Measurements from ENCODE around the gene CHRNA3.

DNA sequence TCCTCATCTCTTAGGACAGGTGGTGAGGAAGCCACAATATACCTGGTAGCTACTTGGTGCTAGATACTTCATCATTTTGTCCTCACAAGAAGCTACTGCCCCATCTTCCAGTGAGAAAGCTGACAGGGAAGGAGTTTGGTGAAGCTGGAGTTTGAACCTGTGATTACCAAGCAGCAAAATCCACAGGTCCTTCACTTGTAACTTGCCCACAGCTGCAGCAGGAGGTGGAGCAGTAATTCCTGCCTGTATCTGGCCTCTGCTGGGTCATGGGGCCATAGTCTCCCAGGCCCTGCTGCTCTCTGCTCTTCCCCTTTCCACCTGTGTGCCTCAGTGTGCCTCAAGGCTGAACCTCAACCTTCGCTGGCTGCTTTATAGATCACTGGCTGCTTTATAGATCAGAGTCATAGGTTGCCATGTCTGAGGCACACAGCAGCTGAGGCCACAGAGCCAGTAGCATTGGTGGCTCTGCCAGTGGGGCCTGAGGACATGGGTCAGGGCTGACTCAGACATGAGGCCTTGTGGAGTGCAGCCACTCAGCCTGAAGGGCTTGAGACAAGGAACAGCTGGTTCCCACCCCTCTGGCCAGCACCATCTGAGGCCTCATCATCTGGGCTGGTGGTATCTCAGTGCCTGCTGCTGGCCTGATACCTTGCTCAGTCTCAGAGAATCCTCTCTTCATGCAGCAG is 31.3 kb upstream of the CHRNA3 start:
- TF ChIP-seq, protein P1, sequence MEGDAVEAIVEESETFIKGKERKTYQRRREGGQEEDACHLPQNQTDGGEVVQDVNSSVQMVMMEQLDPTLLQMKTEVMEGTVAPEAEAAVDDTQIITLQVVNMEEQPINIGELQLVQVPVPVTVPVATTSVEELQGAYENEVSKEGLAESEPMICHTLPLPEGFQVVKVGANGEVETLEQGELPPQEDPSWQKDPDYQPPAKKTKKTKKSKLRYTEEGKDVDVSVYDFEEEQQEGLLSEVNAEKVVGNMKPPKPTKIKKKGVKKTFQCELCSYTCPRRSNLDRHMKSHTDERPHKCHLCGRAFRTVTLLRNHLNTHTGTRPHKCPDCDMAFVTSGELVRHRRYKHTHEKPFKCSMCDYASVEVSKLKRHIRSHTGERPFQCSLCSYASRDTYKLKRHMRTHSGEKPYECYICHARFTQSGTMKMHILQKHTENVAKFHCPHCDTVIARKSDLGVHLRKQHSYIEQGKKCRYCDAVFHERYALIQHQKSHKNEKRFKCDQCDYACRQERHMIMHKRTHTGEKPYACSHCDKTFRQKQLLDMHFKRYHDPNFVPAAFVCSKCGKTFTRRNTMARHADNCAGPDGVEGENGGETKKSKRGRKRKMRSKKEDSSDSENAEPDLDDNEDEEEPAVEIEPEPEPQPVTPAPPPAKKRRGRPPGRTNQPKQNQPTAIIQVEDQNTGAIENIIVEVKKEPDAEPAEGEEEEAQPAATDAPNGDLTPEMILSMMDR (IDR thresholded peaks at IDR 0.05; ENCODE audit: poor library complexity), result no peak
- TF ChIP-seq EZH2 (IDR thresholded peaks at IDR 0.05; ENCODE audit: borderline replicate concordance) (no peak), EZH2phosphoT487 (IDR thresholded peaks at IDR 0.05; ENCODE audit: low read depth, severe bottlenecking, unreplicated experiment) (no peak)
